A673 (cell line): ENCODE data around the gene TRIM71. TPM values are rescaled to one million over a fixed set of nuclear protein-coding genes. Genes with fewer than 3 reads are reported as not detected.
"Not testable (repeated sequence)": the region's sequence is repeated elsewhere in the genome, so short reads cannot be mapped to it uniquely, and the experiment has no call there.

Experiments used
- BruUV-seq: library from RNA; stranded (reverse); fragments of 400-500 nt; replicated peaks from 2 replicates; lab custom pipeline; 2021; lab: Mats Ljungman, UMichigan
- CTCF ChIA-PET: fragments of 300-600 bp; sonication (Branson Sonifier 250); formaldehyde crosslinking; loops from one replicate; lab custom pipeline; 2022; ENCODE audit warnings: antibody characterized with exemption; lab: Charles Lee
- POLR2A ChIA-PET: fragments of 300-600 bp; sonication (Branson Sonifier 250); formaldehyde crosslinking; loops from one replicate; lab custom pipeline; 2022; ENCODE audit warnings: antibody characterized with exemption; ENCODE audit not compliant: low non-redundant PET; lab: Charles Lee
- DNase-seq: peaks from one replicate; pipeline ENCODE4 v3.0.0-alpha.2; 2015; ENCODE audit warnings: low spot score
- H3K27ac ChIP-seq: fragments of 200-600 bp; sonication (generic); 2 replicates; pipeline ENCODE4 v1.5.1; 2016; ENCODE audit warnings: mixed run types, low read depth, mild to moderate bottlenecking, mixed read lengths, antibody characterized with exemption, low read length; ENCODE audit not compliant: poor library complexity, severe bottlenecking
- H3K27me3 ChIP-seq: fragments of 200-600 bp; sonication (generic); replicated peaks from 2 replicates; pipeline ENCODE4 v1.6.1; 2017; ENCODE audit warnings: mixed run types, low read depth, mild to moderate bottlenecking, mixed read lengths, antibody characterized with exemption, low read length; ENCODE audit not compliant: insufficient read depth, poor library complexity
- H3K36me3 ChIP-seq: fragments of 200-600 bp; sonication (generic); 2 replicates; pipeline ENCODE4 v1.6.1; 2016; ENCODE audit warnings: mixed run types, mild to moderate bottlenecking, mixed read lengths, antibody characterized with exemption, low read length; ENCODE audit not compliant: insufficient read depth, poor library complexity, severe bottlenecking
- H3K4me1 ChIP-seq: fragments of 200-600 bp; sonication (generic); 2 replicates; pipeline ENCODE4 v1.6.1; 2017; ENCODE audit warnings: mixed run types, mild to moderate bottlenecking, mixed read lengths, antibody characterized with exemption, low read length; ENCODE audit not compliant: insufficient read depth, poor library complexity, severe bottlenecking
- H3K4me3 ChIP-seq: fragments of 200-600 bp; sonication (generic); 2 replicates; pipeline ENCODE4 v1.5.1; 2016; ENCODE audit warnings: low read depth, mixed run types, mild to moderate bottlenecking, mixed read lengths, low read length; ENCODE audit not compliant: poor library complexity, severe bottlenecking
- H3K9me3 ChIP-seq: fragments of 200-600 bp; sonication (generic); 2 replicates; pipeline ENCODE4 v1.6.1; 2016; ENCODE audit warnings: mixed run types, low read depth, mild to moderate bottlenecking, mixed read lengths, antibody characterized with exemption, low read length; ENCODE audit not compliant: poor library complexity, severe bottlenecking
- CTCF ChIP-seq: fragments of 300-800, 200-600 bp; sonication (generic); conservative IDR thresholded peaks from 2 replicates; pipeline ENCODE4 v1.5.1; 2017; ENCODE audit warnings: low read depth, mild to moderate bottlenecking, antibody characterized with exemption, low read length, moderate library complexity, mixed read lengths
- EZH2 ChIP-seq: fragments of 200-600 bp; sonication (generic); IDR thresholded peaks from 2 replicates; pipeline ENCODE4 v1.6.1; 2017; ENCODE audit warnings: borderline replicate concordance, low read depth, mild to moderate bottlenecking, mixed read lengths, antibody characterized with exemption, low read length; ENCODE audit not compliant: poor library complexity, severe bottlenecking
- intact Hi-C: fragments of 100-400 bp; cut with micrococcal nuclease; formaldehyde crosslinking; loops from one replicate; pipeline ENCODE4 v1.10.0; 2022; ENCODE audit not compliant: unreplicated experiment
- total RNA-seq: library from RNA; stranded (reverse); gene quantifications from 2 replicates; pipeline ENCODE4 v1.2.3, GENCODE V29; 2021

TRIM71 gene
- total RNA-seq, 1 experiment from 2014 or later: 0.30 TPM

GRCh38 chr3:32782407-32782806 is 35.4 kb upstream of the TRIM71 start:
- Histone ChIP-seq H3K27ac (no peak overlapping the region), H3K9me3 (no peaks in the 10 kb centered on the region), H3K36me3 (no peaks in the 10 kb centered on the region), H3K4me1 (peaks cover 7% of the 10 kb centered on the region), H3K27me3 (no peaks in the 10 kb centered on the region), H3K4me3 (no peak overlapping the region)
- CTCF ChIA-PET: no interaction called here
- intact Hi-C loops: loop anchor here (5.0 kb wide), 1 partner anchor 50 kb away; no protein-coding TSS in a partner anchor
- TF ChIP-seq CTCF (no peak), EZH2 (no peak)
- POLR2A ChIA-PET: no interaction called here
- DNase-seq: no peak
- BruUV-seq: no TSS peak

- DNase-seq: no peak
- no TSS peak for BruUV-seq
- POLR2A ChIA-PET: no interaction called here
- no peaks in the 10 kb centered on the region for H3K4me1 ChIP-seq
- CTCF ChIA-PET: interaction anchor here (0.7 kb wide), 1 partner anchor 50 kb away, joined by 3 read pairs; no protein-coding TSS in a partner anchor
- no peaks in the 10 kb centered on the region for H3K9me3 ChIP-seq
- TF ChIP-seq EZH2 (no peak), CTCF (no peak)
- H3K27ac ChIP-seq: no peak overlapping the region
- no peaks in the 10 kb centered on the region for H3K36me3 ChIP-seq
- no peaks in the 10 kb centered on the region for H3K27me3 ChIP-seq
- no peak overlapping the region for H3K4me3 ChIP-seq
- intact Hi-C loops: no loop called here
Measured at GRCh38 chr3:32791833-32792232, 26.0 kb upstream of the TRIM71 start.

- no peak for TF ChIP-seq CTCF
- no peak for TF ChIP-seq EZH2
- ChIA-PET CTCF (no interaction called here), POLR2A (no interaction called here)
- no TSS peak for BruUV-seq
- intact Hi-C loops: no loop called here
- Histone ChIP-seq H3K4me1 (no peaks in the 10 kb centered on the region), H3K27ac (no peak overlapping the region), H3K4me3 (no peak overlapping the region), H3K9me3 (no peaks in the 10 kb centered on the region), H3K27me3 (no peaks in the 10 kb centered on the region), H3K36me3 (no peaks in the 10 kb centered on the region)
- DNase-seq: no peak
Measured at GRCh38 chr3:32794487-32795308, 23.1 kb upstream of the TRIM71 start.

- CTCF ChIA-PET, DNase-seq, H3K4me1 ChIP-seq, H3K36me3 ChIP-seq, H3K9me3 ChIP-seq, H3K27me3 ChIP-seq, H3K27ac ChIP-seq, POLR2A ChIA-PET, BruUV-seq, H3K4me3 ChIP-seq, intact Hi-C loops: not testable (repeated sequence)
Measured at GRCh38 chr3:32796384-32796950, 21.3 kb upstream of the TRIM71 start.
